A549 (cell line): ENCODE results near the gene ATG2A. TPM values are rescaled to one million over a fixed set of nuclear protein-coding genes. Genes with fewer than 3 reads are reported as not detected.

ENCODE experiments used
- ATAC-seq, 2 experiments: fragments of 200-7000 bp in 1 of 2; fragments of >200 bp in 1 of 2; cut with Nextera tagmentation in 1 of 2; cut with Tn5 transposase in 1 of 2; 3 replicates each; pipeline versions ENCODE4 v1.8.0 to v1.9.1; 2018 to 2020; ENCODE audit warnings: mild to moderate bottlenecking in 1 of 2, moderate library complexity in 1 of 2
- CTCF ChIA-PET: fragments of 300-600 bp; sonication (Branson Sonifier 250); formaldehyde crosslinking; extraction: SDS; loops from one replicate; lab custom pipeline; 2021; ENCODE audit warnings: antibody characterized with exemption, inconsistent platforms; lab: Yijun Ruan, JAX
- POLR2A ChIA-PET: fragments of 350-600 bp; formaldehyde crosslinking; extraction: SDS; loops from one replicate; lab custom pipeline; 2021; ENCODE audit warnings: antibody characterized with exemption, inconsistent platforms; lab: Yijun Ruan, JAX
- DNase-seq, 2 experiments: peaks; one replicate each; pipeline versions ENCODE4 v3.0.0 to v3.0.0-alpha.2; 2011 to 2016; ENCODE audit warnings: low read depth in 1 of 2, low spot score in 1 of 2
- FAIRE-seq: peaks from 2 replicates; lab custom pipeline; 2011; peaks lifted over from hg19 to GRCh38; lab: Jason Lieb, UNC
- H3K27ac ChIP-seq, 2 experiments: fragments of >200 bp; sonication (Bioruptor Twin); formaldehyde crosslinking; 3 replicates each; pipeline ENCODE4 v1.5.1; 2016 to 2017
- H3K4me1 ChIP-seq: fragments of >200 bp; sonication (Bioruptor Twin); formaldehyde crosslinking; 3 replicates; pipeline ENCODE4 v1.6.1; 2016
- H3K4me2 ChIP-seq: fragments of >200 bp; sonication (Bioruptor Twin); formaldehyde crosslinking; 3 replicates; pipeline ENCODE4 v1.6.1; 2016
- H3K4me3 ChIP-seq: fragments of >200 bp; sonication (Bioruptor Twin); formaldehyde crosslinking; 3 replicates; pipeline ENCODE4 v1.5.1; 2016
- H3K9me3 ChIP-seq: fragments of >200 bp; sonication (Bioruptor Twin); formaldehyde crosslinking; 3 replicates; pipeline ENCODE4 v1.6.1; 2016
- CEBPB ChIP-seq, 2 experiments: fragments of >200 bp in 1 of 2; sonication (Bioruptor Twin) in 1 of 2; formaldehyde crosslinking in 1 of 2; IDR thresholded peaks; 2 replicates each; pipeline ENCODE4 v1.6.1; 2012 to 2016
- EP300 ChIP-seq, 2 experiments: fragments of >200 bp; sonication (Bioruptor Twin); formaldehyde crosslinking; IDR thresholded peaks; 2 replicates in 1 of 2; 3 replicates in 1 of 2; pipeline ENCODE4 v1.6.1; 2016 to 2017
- ESRRA ChIP-seq: fragments of 150-350 bp; IDR thresholded peaks from 2 replicates; pipeline ENCODE4 v1.6.1; 2014; ENCODE audit warnings: mild to moderate bottlenecking, low read length, borderline replicate concordance
- FOSL2 ChIP-seq, 2 experiments: fragments of 450-650 bp in 1 of 2; fragments of >200 bp in 1 of 2; sonication (Bioruptor Twin) in 1 of 2; formaldehyde crosslinking; IDR thresholded peaks; 2 replicates each; pipeline versions ENCODE4 v1.5.0 to v1.6.1; 2016 to 2020; ENCODE audit warnings: mild to moderate bottlenecking in 1 of 2, moderate library complexity in 1 of 2
- GATA3 ChIP-seq: IDR thresholded peaks from 2 replicates; pipeline ENCODE4 v1.6.1; 2012; ENCODE audit warnings: borderline replicate concordance
- HES2 ChIP-seq: fragments of >200 bp; sonication (Bioruptor Twin); formaldehyde crosslinking; IDR thresholded peaks from 2 replicates; pipeline ENCODE4 v1.6.1; 2016
- HEYL ChIP-seq: fragments of 250-450 bp; sonication (Bioruptor Pico); IDR thresholded peaks from 2 replicates; pipeline ENCODE4 v1.8.0; 2021; ENCODE audit warnings: mild to moderate bottlenecking, moderate library complexity
- HOXA7 ChIP-seq: fragments of 250-450 bp; sonication (Bioruptor Pico); IDR thresholded peaks from 2 replicates; pipeline ENCODE4 v1.5.0; 2020; ENCODE audit warnings: mild to moderate bottlenecking, moderate library complexity
- JUN ChIP-seq, 2 experiments: fragments of >200 bp; sonication (Bioruptor Twin); formaldehyde crosslinking; IDR thresholded peaks; 2 replicates in 1 of 2; 3 replicates in 1 of 2; pipeline ENCODE4 v1.6.1; 2016 to 2017
- KDM1A ChIP-seq: fragments of 200-600 bp; sonication (generic); IDR thresholded peaks from 2 replicates; pipeline ENCODE4 v1.6.1; 2016; ENCODE audit warnings: low read depth, mild to moderate bottlenecking
- MAZ ChIP-seq: fragments of 150-350 bp; IDR thresholded peaks from 2 replicates; pipeline ENCODE4 v1.6.1; 2014; ENCODE audit warnings: antibody characterized with exemption, low read depth, low read length, borderline replicate concordance
- NFE2L2 ChIP-seq: fragments of 150-350 bp; conservative IDR thresholded peaks from 2 replicates; pipeline ENCODE4 v1.6.1; 2014; ENCODE audit warnings: low read length
- NPAS2 ChIP-seq: fragments of 250-450 bp; sonication (Bioruptor Pico); IDR thresholded peaks from 2 replicates; pipeline ENCODE4 v1.8.0; 2022; ENCODE audit warnings: mild to moderate bottlenecking, moderate library complexity, borderline replicate concordance
- POLR2A ChIP-seq: IDR thresholded peaks from 2 replicates; pipeline ENCODE4 v1.6.1; 2012; ENCODE audit warnings: mild to moderate bottlenecking, low read length
- RAD21 ChIP-seq, 2 experiments: fragments of >200 bp in 1 of 2; sonication (Bioruptor Twin) in 1 of 2; formaldehyde crosslinking in 1 of 2; IDR thresholded peaks in 1 of 2; conservative IDR thresholded peaks in 1 of 2; 2 replicates in 1 of 2; 3 replicates in 1 of 2; pipeline ENCODE4 v1.6.1; 2012 to 2018; ENCODE audit warnings: inconsistent platforms in 1 of 2
- RCOR1 ChIP-seq: fragments of 150-350 bp; IDR thresholded peaks from 2 replicates; pipeline ENCODE4 v1.6.1; 2014; ENCODE audit warnings: antibody characterized with exemption, low read length, low read depth
- RFX5 ChIP-seq: fragments of 450-650 bp; IDR thresholded peaks from 2 replicates; pipeline ENCODE4 v1.7.1; 2014; ENCODE audit warnings: antibody characterized with exemption, mild to moderate bottlenecking, moderate library complexity
- SREBF2 ChIP-seq: fragments of 450-650 bp; IDR thresholded peaks from 2 replicates; pipeline ENCODE4 v1.6.1; 2014; ENCODE audit warnings: mild to moderate bottlenecking, moderate library complexity
- TP53 ChIP-seq: fragments of 250-450 bp; sonication (Bioruptor Pico); IDR thresholded peaks from 2 replicates; pipeline ENCODE4 v1.5.0; 2021; ENCODE audit warnings: mild to moderate bottlenecking, moderate library complexity
- ZSCAN20 ChIP-seq: fragments of 250-450 bp; sonication (Bioruptor Pico); IDR thresholded peaks from 2 replicates; pipeline ENCODE4 v1.8.0; 2022; ENCODE audit warnings: mild to moderate bottlenecking, moderate library complexity
- WGBS: methylation state at CpG from one replicate; pipeline ENCODE4 v1.1.6; 2017; ENCODE audit errors: missing lambda C conversion rate; 5-methylcytosine and 5-hydroxymethylcytosine counted together
- polyA plus RNA-seq, 4 experiments: library from polyadenylated mRNA; depleted of rRNA in 3 of 4; stranded (reverse); fragments of >200 nt; fragmentation: RNase III in 1 of 4; extraction: RNeasy Plus Mini Kit Qiagen cat#74134 plus additional on column Dnase treatment in 1 of 4; gene quantifications; 2 replicates in 3 of 4; 3 replicates in 1 of 4; pipeline ENCODE4 v1.2.3, GENCODE V29; 2011 to 2017
- TF ChIP-seq, protein P1 (sequence below): IDR thresholded peaks from 2 replicates; pipeline ENCODE4 v1.6.1; 2012
- TF ChIP-seq, protein P2 (sequence below): fragments of >200 bp; sonication (Bioruptor Twin); formaldehyde crosslinking; IDR thresholded peaks from 3 replicates; pipeline ENCODE4 v1.6.1; 2016
- TF ChIP-seq, protein P3 (sequence below): IDR thresholded peaks from 2 replicates; pipeline ENCODE4 v1.6.1; 2012

ATG2A gene
- polyA plus RNA-seq, 2 of the 4 experiments (the other 2 are of a cell fraction): 3.1 to 13.4 TPM

GRCh38 chr11:64887234-64887756 lies 29.7 kb downstream of the ATG2A start:
- Histone ChIP-seq H3K4me2 (peak overlapping the region; percentile 85), H3K9me3 (no peaks in the 10 kb centered on the region), H3K27ac (peak overlapping the region; percentile 92 to 97), H3K4me3 (peak overlapping the region; percentile 7; the same call in 1 of the 3 replicates), H3K4me1 (peaks cover 69% of the 10 kb centered on the region)
- WGBS: 61% methylated on average over 8 of the region's 8 CpGs
- ChIA-PET POLR2A (interaction anchor here (1.1 kb wide), 1 partner anchor 9 kb away, joined by 8 read pairs; the partner anchor contains the start of gene EHD1), CTCF (interaction anchor here (0.6 to 31.5 kb wide), 19 partner anchors 9 to 629 kb away, joined by 3 to 1607 read pairs (median 4); partner anchors contain the start of genes ARL2, CDC42BPG, EHD1 and PPP2R5B)
- DNase-seq (no peak), ATAC-seq (peak in 1 of 2 experiments; percentile 10; a peak in 2 of 6 replicates), FAIRE-seq (no peak)
- TF ChIP-seq EP300 (IDR thresholded peaks at IDR 0.05): no peak
- TF ChIP-seq RAD21 (conservative IDR thresholded peaks at IDR 0.05 in 1 of 2, IDR thresholded peaks at IDR 0.05 in 1 of 2): no peak
- no peak for TF ChIP-seq HOXA7 (CRISPR knock-in tag)
- TF ChIP-seq ZSCAN20: no peak
- TF ChIP-seq NFE2L2: no peak

DNA sequence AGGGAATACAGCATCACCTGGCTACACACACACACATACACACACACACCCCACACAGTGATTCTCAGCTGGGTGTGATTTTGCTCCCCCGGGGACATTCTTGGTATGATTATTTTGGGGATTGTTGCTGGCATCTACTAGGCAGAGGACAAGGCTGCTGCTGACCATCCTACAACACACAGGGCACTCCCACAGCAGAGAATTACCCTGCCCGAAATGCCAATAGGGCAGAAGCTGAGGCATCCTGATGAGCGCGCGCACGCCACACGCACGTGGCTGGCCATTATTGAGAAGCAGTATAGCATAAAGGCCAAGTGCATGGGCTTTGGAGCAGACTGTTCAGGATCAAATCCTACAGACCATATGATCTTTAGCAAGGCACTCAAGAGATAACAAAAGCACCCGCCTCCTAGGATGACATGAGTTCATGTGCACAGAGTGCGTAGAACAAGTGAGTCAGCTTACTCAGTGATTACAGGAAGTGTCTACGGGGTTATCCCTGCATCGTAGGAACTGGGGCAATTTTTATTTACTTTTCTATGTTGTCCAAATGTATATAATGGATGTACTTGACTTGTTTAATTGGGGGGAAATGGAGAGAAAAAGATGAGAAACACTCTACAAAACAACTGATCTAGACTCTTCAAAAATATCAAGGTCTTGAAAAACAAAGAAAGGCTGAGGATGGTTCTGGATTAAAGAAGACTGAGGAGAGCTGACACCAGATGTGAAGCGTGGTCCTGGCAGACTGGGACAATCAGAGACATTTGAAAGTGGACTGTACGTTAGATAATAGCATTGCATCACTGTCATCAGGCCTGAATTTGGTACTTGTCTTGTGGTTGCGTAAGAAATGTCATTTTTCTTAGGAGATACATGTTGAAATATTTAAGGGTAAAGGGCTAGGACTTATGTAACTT lies 31.4 kb downstream of the ATG2A start:
- Histone ChIP-seq H3K4me2 (peak overlapping the region; percentile 60), H3K27ac (peak overlapping the region; percentile 43 to 58), H3K4me3 (no peak overlapping the region)
- TF ChIP-seq CEBPB (IDR thresholded peaks at IDR 0.05) (peak; percentile 84 to 85), RFX5 (no peak), JUN (IDR thresholded peaks at IDR 0.05) (no peak), RCOR1 (no peak), ESRRA (no peak), HES2 (0 out of 2 replicates have a peak, but pooled peaks have one; percentile 52), FOSL2 (IDR thresholded peaks at IDR 0.05) (no peak), FOSL2 (CRISPR knock-in tag; IDR thresholded peaks at IDR 0.05) (peak; percentile 57; the same call in 1 of the 2 replicates)
- TF ChIP-seq, protein P1, sequence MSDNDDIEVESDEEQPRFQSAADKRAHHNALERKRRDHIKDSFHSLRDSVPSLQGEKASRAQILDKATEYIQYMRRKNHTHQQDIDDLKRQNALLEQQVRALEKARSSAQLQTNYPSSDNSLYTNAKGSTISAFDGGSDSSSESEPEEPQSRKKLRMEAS: peak; percentile 38; the same call in 1 of the 2 replicates
- TF ChIP-seq, all 56 proteins: peak for 4
- ChIA-PET CTCF (interaction anchor here (0.6 to 31.5 kb wide), 9 partner anchors 6 to 142 kb away, joined by 3 to 1607 read pairs (median 3); partner anchors contain the start of genes CDC42BPG, EHD1 and SNX15), POLR2A (no interaction called here)
- ATAC-seq (no peak), FAIRE-seq (no peak), DNase-seq (peak in 1 of 2 experiments; percentile 68)
- WGBS: 66% methylated on average over 15 of the region's 15 CpGs
- H3K4me1 ChIP-seq: peaks cover 52% of the 10 kb centered on the region
- H3K9me3 ChIP-seq: no peaks in the 10 kb centered on the region

GRCh38 chr11:64884019-64884418 lies 33.0 kb downstream of the ATG2A start:
- Histone ChIP-seq H3K27ac (peak overlapping the region in 1 of 2 experiments; percentile 58; a peak in 2 of 6 replicates), H3K4me2 (no peak overlapping the region), H3K4me3 (no peak overlapping the region), H3K4me1 (peaks cover 41% of the 10 kb centered on the region), H3K9me3 (no peaks in the 10 kb centered on the region)
- DNase-seq (no peak), ATAC-seq (no peak), FAIRE-seq (no peak)
- ChIA-PET POLR2A (no interaction called here), CTCF (interaction anchor here (1.0 to 31.5 kb wide), 5 partner anchors 5 to 131 kb away, joined by 3 to 1607 read pairs (median 313); partner anchors contain the start of genes CDC42BPG and EHD1)
- 92% methylated on average over 6 of the region's 8 CpGs for WGBS
- TF ChIP-seq POLR2A (0 out of 2 replicates have a peak, but pooled peaks have one; percentile 7), HEYL (CRISPR knock-in tag) (no peak)

- Histone ChIP-seq H3K4me2 (no peak overlapping the region), H3K4me1 (peaks cover 37% of the 10 kb centered on the region), H3K9me3 (no peaks in the 10 kb centered on the region), H3K4me3 (no peak overlapping the region), H3K27ac (peak overlapping the region in 1 of 2 experiments; percentile 17; a peak in 1 of 6 replicates)
- WGBS: 87% methylated on average over 5 of the region's 5 CpGs
- CTCF ChIA-PET: interaction anchor here (14.4 to 31.5 kb wide), 3 partner anchors 5 to 32 kb away, joined by 313 to 1607 read pairs (median 313); partner anchors contain the start of genes CDC42BPG and EHD1
- FAIRE-seq (no peak), DNase-seq (no peak), ATAC-seq (no peak)
- TF ChIP-seq, protein P1: no peak
- TF ChIP-seq MAZ: no peak
- TF ChIP-seq TP53 (CRISPR knock-in tag): no peak
- TF ChIP-seq GATA3: no peak
- TF ChIP-seq KDM1A: no peak
- TF ChIP-seq SREBF2: no peak
- TF ChIP-seq, protein P2, sequence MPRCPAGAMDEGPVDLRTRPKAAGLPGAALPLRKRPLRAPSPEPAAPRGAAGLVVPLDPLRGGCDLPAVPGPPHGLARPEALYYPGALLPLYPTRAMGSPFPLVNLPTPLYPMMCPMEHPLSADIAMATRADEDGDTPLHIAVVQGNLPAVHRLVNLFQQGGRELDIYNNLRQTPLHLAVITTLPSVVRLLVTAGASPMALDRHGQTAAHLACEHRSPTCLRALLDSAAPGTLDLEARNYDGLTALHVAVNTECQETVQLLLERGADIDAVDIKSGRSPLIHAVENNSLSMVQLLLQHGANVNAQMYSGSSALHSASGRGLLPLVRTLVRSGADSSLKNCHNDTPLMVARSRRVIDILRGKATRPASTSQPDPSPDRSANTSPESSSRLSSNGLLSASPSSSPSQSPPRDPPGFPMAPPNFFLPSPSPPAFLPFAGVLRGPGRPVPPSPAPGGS: no peak
- no peak for TF ChIP-seq HOXA7 (CRISPR knock-in tag)
- TF ChIP-seq, protein P3, sequence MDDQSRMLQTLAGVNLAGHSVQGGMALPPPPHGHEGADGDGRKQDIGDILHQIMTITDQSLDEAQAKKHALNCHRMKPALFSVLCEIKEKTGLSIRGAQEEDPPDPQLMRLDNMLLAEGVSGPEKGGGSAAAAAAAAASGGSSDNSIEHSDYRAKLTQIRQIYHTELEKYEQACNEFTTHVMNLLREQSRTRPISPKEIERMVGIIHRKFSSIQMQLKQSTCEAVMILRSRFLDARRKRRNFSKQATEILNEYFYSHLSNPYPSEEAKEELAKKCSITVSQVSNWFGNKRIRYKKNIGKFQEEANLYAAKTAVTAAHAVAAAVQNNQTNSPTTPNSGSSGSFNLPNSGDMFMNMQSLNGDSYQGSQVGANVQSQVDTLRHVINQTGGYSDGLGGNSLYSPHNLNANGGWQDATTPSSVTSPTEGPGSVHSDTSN: no peak
- no peak for TF ChIP-seq NPAS2 (CRISPR knock-in tag)
- POLR2A ChIA-PET: interaction anchor here (1.0 kb wide), 1 partner anchor 36 kb away, joined by 3 read pairs; no protein-coding TSS in a partner anchor
Observed at GRCh38 chr11:64883575-64883974, 33.4 kb downstream of the ATG2A start.
